DMS 273 treated with DMSO at 0.1 percent for 48 hours (cell line): Measurements from ENCODE around the gene ANKRD26.
"Not testable (repeated sequence)": the region's sequence is repeated elsewhere in the genome, so short reads cannot be mapped to it uniquely, and the experiment has no call there.

Experiments
- DNase-seq: peaks from one replicate; lab custom pipeline; 2025; lab: John Stamatoyannopoulos, UW

The ANKRD26 gene

DNA sequence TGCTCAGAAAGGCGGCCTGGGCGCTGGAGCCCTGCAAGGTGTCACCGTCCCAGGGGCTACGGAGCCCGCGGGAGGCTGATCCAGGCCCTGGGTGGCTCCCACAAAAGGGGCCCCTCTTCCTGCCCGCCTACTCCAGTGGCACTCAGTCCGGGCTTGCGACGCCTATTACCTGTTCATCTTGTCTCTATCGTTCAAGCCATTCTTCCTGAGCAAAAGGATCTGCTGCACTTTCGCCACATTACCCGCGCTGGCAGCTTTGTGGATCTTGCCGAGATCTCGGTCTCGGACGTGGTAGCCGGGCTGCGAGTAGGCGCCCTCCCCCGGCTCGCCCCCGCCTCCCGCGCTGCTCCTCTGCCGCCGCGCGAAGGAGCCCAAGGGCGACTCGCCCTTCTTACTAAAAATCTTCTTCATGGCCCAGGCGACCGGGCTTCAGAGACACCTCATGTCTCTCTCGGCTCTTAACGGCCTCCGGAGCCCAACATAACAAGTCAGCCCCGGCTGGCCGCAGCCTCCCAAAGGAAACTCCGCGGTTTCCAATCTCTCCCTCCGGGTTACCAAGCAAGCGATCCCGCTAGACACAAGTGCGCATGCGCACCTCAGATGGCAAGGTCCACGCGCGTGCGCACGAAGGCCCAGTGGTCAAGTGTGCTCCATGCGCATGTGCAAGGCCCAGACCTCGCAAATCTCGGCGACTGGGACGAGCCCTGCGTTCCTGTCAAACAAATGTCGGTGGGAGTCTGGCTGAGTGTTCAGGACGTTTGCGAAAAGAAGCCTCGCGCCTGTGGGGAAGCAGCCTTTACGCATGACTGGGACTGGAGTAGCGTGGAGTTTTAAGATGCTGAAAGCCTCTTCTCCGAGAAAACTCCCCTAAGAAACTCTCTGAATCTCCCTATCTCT lies at the start of gene ANKRD26:
ANKRD26 (minus strand) TSS at position 579 of the 897 bp plus-strand sequence; CDS start at position 411, 168 bp downstream.
- DNase-seq, result peak; percentile 80

- DNase-seq, result no peak
Measured at GRCh38 chr10:27147701-27148100, 47.4 kb upstream of the ANKRD26 start.

DNA sequence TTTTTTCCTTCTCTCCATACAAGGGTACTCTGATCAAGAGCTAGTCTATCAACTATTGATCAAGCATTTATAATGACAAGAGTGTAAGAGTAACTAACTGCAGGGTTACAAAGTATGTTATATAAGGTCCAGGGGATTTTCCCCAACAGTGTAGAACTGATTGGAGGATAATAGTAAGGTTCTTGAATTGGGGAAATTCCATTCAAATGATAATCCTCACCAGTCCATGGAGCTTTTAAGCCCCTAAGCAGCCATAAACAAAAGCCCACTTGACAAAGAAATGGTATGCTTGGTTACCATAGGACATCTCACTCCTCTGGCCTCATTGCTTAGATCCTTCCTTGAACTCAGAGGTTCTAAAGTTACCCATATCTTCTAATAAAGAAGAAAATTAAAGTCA lies 45.6 kb upstream of the ANKRD26 start:
- no peak for DNase-seq

GRCh38 chr10:27143686-27144085 lies 43.4 kb upstream of the ANKRD26 start:
- no peak for DNase-seq

DNA sequence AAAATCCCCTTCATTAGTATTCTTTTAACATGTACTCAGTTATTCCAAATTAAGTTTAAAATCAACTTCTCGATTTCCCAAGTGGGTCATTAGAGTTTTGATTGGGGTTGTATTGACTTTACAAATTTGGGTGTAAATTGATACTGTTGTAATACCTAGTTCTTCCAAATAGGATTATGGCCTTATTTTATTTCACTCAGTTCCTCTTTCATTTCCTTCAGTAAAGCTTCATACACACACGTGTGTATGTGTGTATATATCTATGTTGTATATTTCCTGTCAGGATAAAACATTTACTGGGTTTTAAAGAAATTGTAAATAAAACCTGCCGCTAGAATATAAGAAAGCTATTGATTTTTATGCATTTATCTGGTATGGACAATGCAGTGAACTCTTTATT lies 38.0 kb upstream of the ANKRD26 start:
- DNase-seq, result no peak

- no peak for DNase-seq
Measured at GRCh38 chr10:27134371-27134770, 34.1 kb upstream of the ANKRD26 start.

GRCh38 chr10:27108165-27108564 lies 7.9 kb upstream of the ANKRD26 start:
- no peak for DNase-seq

DNA sequence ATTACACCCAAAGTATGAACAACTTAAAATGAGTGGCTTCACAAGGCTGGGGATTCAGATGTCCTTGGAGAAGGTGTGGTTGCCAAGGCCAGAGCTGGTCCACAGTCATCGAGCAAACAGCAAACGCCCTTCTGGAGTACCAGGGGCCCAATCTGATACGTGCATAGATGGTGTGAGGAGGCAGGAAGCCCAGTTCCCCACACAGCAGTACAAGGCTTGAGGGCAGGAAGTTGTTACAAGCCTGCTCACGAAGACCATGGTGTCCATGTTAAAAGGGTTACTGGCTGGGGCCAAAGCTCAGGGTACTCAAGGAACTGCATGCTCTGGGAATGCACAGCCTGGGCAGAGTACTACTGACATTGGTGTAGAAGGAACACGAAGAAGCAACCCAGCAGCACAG lies 4.6 kb upstream of the ANKRD26 start:
- no peak for DNase-seq

DNA sequence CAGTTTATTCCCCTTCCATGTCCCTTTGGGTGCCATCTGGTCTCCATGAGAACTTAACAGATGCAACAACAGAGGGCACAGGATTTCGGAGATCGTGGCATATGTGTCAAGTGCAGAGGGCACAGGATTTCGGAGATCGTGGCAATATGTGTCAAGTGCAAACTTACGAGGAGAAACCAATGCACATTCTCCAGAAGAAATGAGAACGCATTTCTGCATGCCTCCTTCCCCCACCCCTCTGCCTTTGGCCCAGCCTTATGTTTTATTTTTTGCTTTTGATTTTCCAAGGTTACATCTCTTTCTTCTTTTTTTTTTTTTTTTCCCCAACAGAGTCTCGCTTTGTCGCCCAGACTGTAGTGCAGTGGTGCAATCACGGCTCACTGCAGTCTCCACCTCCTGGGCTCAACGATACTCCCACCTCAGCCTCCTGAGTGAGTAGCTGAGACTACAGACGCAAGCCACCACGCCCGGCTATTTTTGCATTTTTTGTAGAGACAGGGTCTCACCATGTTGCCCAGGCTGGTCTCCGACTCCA lies 586 bp upstream of the ANKRD26 start:
- DNase-seq, result peak; percentile 68

DNA sequence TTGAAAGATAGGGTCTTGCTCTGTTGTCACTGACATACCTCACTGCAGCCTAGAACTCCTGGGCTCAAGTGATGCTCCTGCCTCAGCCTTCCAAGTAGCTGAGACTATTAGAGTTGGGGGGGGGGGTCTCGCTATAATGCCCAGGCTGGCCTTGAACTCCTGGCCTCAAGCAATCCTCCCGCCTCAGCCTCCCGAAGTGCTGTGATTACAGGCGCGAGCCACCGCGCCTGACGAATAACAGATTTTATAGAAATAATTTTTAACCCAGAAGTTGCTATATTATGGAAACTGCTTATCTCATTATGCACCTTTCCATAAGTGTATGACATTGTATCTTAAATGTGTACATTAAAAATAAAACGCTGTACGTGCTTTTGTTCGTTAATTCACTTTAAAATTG lies 846 bp downstream of the ANKRD26 start:
- DNase-seq, result no peak

- DNase-seq, result no peak
Measured at GRCh38 chr10:27088119-27089044, 11.9 kb downstream of the ANKRD26 start.

GRCh38 chr10:27072436-27073114 lies 27.7 kb downstream of the ANKRD26 start:
- DNase-seq, result no peak

DNA sequence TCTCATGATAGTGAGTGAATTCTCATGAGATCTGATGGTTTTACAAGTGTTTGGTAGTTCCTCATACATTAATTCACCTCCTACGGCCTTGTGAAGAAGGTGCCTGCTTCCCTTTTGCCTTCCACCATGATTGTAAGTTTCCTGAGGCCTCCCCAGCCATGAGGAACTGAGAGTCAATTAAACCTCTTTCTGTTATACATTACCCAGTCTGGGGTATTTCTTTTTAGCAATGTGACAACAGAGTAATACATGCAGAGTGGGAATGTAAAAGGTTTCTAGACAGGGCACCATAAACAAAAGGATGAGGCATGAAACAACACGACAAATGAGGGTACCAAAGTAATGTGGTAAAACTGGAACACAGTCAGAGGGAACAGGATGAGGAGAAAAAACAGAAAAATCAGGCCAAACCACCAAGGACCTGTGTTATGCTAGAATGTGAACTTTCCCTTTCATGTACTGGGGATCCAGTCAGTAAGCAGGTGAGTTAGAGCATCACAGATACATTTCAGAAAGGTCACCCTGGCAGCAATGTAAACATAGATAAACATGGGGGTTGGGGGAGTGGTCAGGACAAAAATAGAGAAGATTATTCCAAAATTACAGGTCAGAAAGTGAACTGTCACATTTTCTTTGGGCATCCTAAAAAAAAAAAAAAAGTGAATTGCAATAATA lies 31.9 kb downstream of the ANKRD26 start:
- no peak for DNase-seq

- no peak for DNase-seq
Measured at GRCh38 chr10:27065084-27065483, 35.2 kb downstream of the ANKRD26 start.

DNA sequence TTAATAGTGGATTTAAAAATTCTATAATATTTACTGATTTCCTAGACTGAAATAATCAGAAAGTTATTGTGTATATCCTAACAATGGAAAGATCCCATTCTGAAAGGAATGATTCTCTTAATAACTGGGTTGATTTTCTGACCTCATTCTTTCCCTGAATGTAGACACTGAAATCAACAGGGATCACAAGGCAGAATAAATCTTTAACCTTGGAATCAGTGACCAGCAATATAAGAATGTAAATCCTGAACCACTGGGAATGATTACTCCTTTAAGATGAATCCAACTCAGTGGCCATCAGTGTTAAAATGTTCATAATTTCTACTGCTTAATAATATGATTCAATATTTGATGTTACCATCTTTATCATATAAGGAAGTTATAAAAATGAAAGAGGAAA lies 47.6 kb downstream of the ANKRD26 start:
- DNase-seq, result no peak

DNA sequence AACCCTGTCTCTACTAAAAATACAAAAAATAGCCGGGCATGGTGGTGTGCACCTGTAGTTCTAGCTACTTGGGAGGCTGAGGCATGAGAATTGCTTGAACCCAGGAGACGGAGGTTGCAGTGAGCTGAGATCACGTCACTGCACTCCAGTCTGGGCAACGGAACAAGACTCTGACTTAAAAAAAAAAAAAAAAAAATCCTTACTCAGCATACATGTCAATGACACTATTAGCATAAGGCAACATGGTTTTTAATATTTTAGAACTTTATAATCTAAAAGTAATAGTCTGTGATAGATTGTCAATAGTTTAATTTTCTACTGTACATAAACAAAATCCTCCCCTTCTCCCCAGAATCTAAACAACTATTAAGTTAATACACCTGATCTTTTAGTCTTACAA lies 55.0 kb downstream of the ANKRD26 start:
- not testable (repeated sequence) for DNase-seq

- no peak for DNase-seq
Measured at GRCh38 chr10:27041196-27041595, 59.1 kb downstream of the ANKRD26 start.

- DNase-seq, result no peak
Measured at GRCh38 chr10:27038168-27038567, 62.1 kb downstream of the ANKRD26 start.

GRCh38 chr10:27035163-27035562 lies 65.1 kb downstream of the ANKRD26 start:
- no peak for DNase-seq

DNA sequence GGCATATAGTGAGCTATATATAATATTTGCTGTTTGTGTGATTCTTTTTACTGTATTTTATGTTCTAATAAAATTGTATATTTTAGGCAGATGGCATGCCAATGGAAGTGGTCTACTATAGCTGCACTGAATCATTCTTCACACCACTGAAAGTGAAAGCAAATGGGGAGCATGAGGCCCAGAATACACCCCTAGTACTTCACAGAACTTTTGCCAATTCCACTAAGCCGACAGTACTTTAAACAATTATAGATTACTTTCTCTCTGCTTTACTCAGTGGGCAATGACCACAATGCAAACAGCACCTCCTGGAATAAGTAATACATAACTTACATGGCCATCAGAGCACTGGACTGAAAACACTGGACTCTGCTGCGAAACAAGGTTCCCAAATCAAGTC lies 70.2 kb downstream of the ANKRD26 start:
- no peak for DNase-seq

DNA sequence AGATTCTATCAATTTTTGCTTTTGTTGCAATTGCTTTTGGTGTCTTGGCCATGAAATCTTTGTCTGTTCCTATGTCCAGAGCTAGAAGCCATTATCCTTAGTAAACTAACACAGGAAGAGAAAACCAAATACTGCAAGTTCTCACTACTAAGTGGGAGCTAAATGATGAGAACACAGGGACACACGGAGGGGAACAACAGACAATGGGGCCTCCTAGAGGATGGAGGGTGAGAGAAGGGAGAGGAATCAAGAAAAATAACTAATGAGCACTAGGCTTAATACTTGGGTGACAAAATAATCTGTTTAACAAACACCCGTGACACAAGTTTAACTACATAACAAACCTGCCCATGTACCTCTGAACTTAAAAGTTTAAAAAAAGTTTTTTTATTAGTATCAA lies 78.2 kb downstream of the ANKRD26 start:
- DNase-seq, result no peak
